Activated gamma-delta T cell treated with anti-CD3 and anti-CD28 coated beads, Interleukin-2, amount 50 U/mL, for 16 hours (primary cell): Measurements from ENCODE around the gene GPR183.

Source experiments
- DNase-seq: peaks from one replicate; pipeline ENCODE4 v3.0.0-alpha.2; 2020; ENCODE audit warnings: low read depth

Gene GPR183

GRCh38 chr13:99307247-99307646 lies at the start of gene GPR183:
TSS of gene GPR183 (minus strand) at chr13:99307399. CDS start at chr13:99296145, 11,254 bp downstream.
- no peak for DNase-seq

- no peak for DNase-seq
These were observed 49.3 kb upstream of the GPR183 start for GRCh38 chr13:99356262-99357091.

- DNase-seq = no peak
These were observed 48.7 kb upstream of the GPR183 start for GRCh38 chr13:99356012-99356261.

GRCh38 chr13:99355267-99356011 lies 48.2 kb upstream of the GPR183 start:
- DNase-seq = no peak

GRCh38 chr13:99354371-99354951 lies 47.3 kb upstream of the GPR183 start:
- DNase-seq = no peak

GRCh38 chr13:99353836-99354235 lies 46.6 kb upstream of the GPR183 start:
- DNase-seq = no peak

GRCh38 chr13:99353246-99353600 lies 46.0 kb upstream of the GPR183 start:
- no peak for DNase-seq

- DNase-seq = no peak
These were observed 45.4 kb upstream of the GPR183 start for GRCh38 chr13:99352351-99353245.

GRCh38 chr13:99351772-99352171 lies 44.6 kb upstream of the GPR183 start:
- DNase-seq = no peak

- no peak for DNase-seq
These were observed 43.0 kb upstream of the GPR183 start for GRCh38 chr13:99350191-99350590.

- DNase-seq = no peak
These were observed 40.8 kb upstream of the GPR183 start for GRCh38 chr13:99347911-99348451.

GRCh38 chr13:99347335-99347878 lies 40.2 kb upstream of the GPR183 start:
- DNase-seq = no peak

- no peak for DNase-seq
These were observed 39.3 kb upstream of the GPR183 start for GRCh38 chr13:99346335-99347042.

GRCh38 chr13:99345345-99345744 lies 38.1 kb upstream of the GPR183 start:
- no peak for DNase-seq

- DNase-seq = no peak
These were observed 37.5 kb upstream of the GPR183 start for GRCh38 chr13:99344610-99345208.

- no peak for DNase-seq
These were observed 35.6 kb upstream of the GPR183 start for GRCh38 chr13:99342723-99343315.

GRCh38 chr13:99341969-99342722 lies 34.9 kb upstream of the GPR183 start:
- DNase-seq = no peak

- no peak for DNase-seq
These were observed 33.4 kb upstream of the GPR183 start for GRCh38 chr13:99340638-99341037.

GRCh38 chr13:99339736-99340397 lies 32.7 kb upstream of the GPR183 start:
- peak; percentile 39 for DNase-seq
